Neural cell (in vitro differentiated cells): ENCODE measurements around the gene CTCF. TPM values are rescaled to one million over a fixed set of nuclear protein-coding genes. Genes with fewer than 3 reads are reported as not detected.

Experiments
- H2AFZ ChIP-seq: fragments of 200-600, 300-800 bp; sonication (generic), shearing (Covaris generic); 2 replicates; pipeline ENCODE4 v1.6.0; 2014; ENCODE audit warnings: low read depth, mild to moderate bottlenecking, antibody characterized with exemption, low read length, moderate library complexity
- H3F3A ChIP-seq: fragments of 200-600 bp; shearing (Covaris generic); 2 replicates; pipeline ENCODE4 v1.6.1; 2016; ENCODE audit warnings: mild to moderate bottlenecking, moderate library complexity, mixed read lengths, antibody characterized with exemption, low read length; ENCODE audit not compliant: insufficient read depth, poor library complexity, severe bottlenecking
- H3K27ac ChIP-seq: fragments of 200-600, 300-800 bp; sonication (generic), shearing (Covaris generic); 2 replicates; pipeline ENCODE4 v1.5.1; 2014; ENCODE audit warnings: mild to moderate bottlenecking, low read length, moderate library complexity
- H3K27me3 ChIP-seq: fragments of 300-800, 200-600 bp; sonication (generic), shearing (Covaris generic); 2 replicates; pipeline ENCODE4 v1.6.0; 2014; ENCODE audit warnings: mild to moderate bottlenecking, low read depth, low read length, moderate library complexity; ENCODE audit not compliant: insufficient read depth
- H3K36me3 ChIP-seq: fragments of 300-800, 200-600 bp; sonication (generic), shearing (Covaris generic); 2 replicates; pipeline ENCODE4 v1.5.1; 2014; ENCODE audit warnings: mild to moderate bottlenecking, antibody characterized with exemption, low read length, moderate library complexity; ENCODE audit not compliant: insufficient read depth
- H3K4me2 ChIP-seq: fragments of 300-800, 200-600 bp; sonication (generic), shearing (Covaris generic); 2 replicates; pipeline ENCODE4 v1.6.0; 2014; ENCODE audit warnings: mild to moderate bottlenecking, low read length
- H3K4me3 ChIP-seq: fragments of 300-800, 200-600 bp; sonication (generic), shearing (Covaris generic); 2 replicates; pipeline ENCODE4 v1.5.1; 2014; ENCODE audit warnings: mild to moderate bottlenecking, low read length, moderate library complexity
- H3K79me2 ChIP-seq: fragments of 200-600 bp; shearing (Covaris generic); replicated peaks from 2 replicates; pipeline ENCODE4 v1.6.0; 2014; ENCODE audit warnings: mild to moderate bottlenecking, low read length, moderate library complexity; ENCODE audit not compliant: insufficient read depth
- H3K9ac ChIP-seq: fragments of 300-800, 200-600 bp; sonication (generic), shearing (Covaris generic); 2 replicates; pipeline ENCODE4 v1.6.1; 2016; ENCODE audit warnings: mild to moderate bottlenecking, low read length, mixed read lengths
- H3K9me2 ChIP-seq: fragments of 200-600 bp; shearing (Covaris generic); 2 replicates; pipeline ENCODE4 v1.6.1; 2016; ENCODE audit warnings: mild to moderate bottlenecking, low read length, mixed read lengths; ENCODE audit not compliant: insufficient read depth
- H3K9me3 ChIP-seq: fragments of 200-600, 300-800 bp; sonication (generic), shearing (Covaris generic); 2 replicates; pipeline ENCODE4 v1.6.1; 2016; ENCODE audit warnings: mild to moderate bottlenecking, mixed run types, low read length, moderate library complexity, mixed read lengths
- H4K20me1 ChIP-seq: fragments of 200-600 bp; shearing (Covaris generic); 2 replicates; pipeline ENCODE4 v1.6.1; 2016; ENCODE audit warnings: mild to moderate bottlenecking, mixed run types; ENCODE audit not compliant: insufficient read depth
- EP300 ChIP-seq: fragments of 450-650 bp; conservative IDR thresholded peaks from 2 replicates; pipeline ENCODE4 v1.6.1; 2014; ENCODE audit warnings: antibody characterized with exemption, mild to moderate bottlenecking, moderate library complexity; ENCODE audit not compliant: poor library complexity, severe bottlenecking
- EZH2 ChIP-seq: fragments of 200-600, 300-800 bp; shearing (Covaris generic), sonication (generic); IDR thresholded peaks from 2 replicates; pipeline ENCODE4 v1.6.1; 2014; ENCODE audit warnings: antibody characterized with exemption, low read length, borderline replicate concordance, mild to moderate bottlenecking; ENCODE audit not compliant: insufficient read depth, poor library complexity, severe bottlenecking
- MXI1 ChIP-seq: fragments of 450-650 bp; conservative IDR thresholded peaks from 2 replicates; pipeline ENCODE4 v1.6.1; 2014; ENCODE audit warnings: antibody characterized with exemption, mild to moderate bottlenecking; ENCODE audit not compliant: poor library complexity, severe bottlenecking
- POLR2AphosphoS5 ChIP-seq: IDR thresholded peaks from 2 replicates; pipeline ENCODE4 v1.6.1; 2012
- RAD21 ChIP-seq: fragments of 450-650 bp; conservative IDR thresholded peaks from 2 replicates; pipeline ENCODE4 v1.6.1; 2014; ENCODE audit warnings: antibody characterized with exemption, mild to moderate bottlenecking, moderate library complexity
- REST ChIP-seq: IDR thresholded peaks from 2 replicates; pipeline ENCODE4 v1.6.1; 2012; ENCODE audit warnings: borderline replicate concordance
- SMC3 ChIP-seq: fragments of 450-650 bp; conservative IDR thresholded peaks from 2 replicates; pipeline ENCODE4 v1.6.1; 2014; ENCODE audit warnings: antibody characterized with exemption, mild to moderate bottlenecking, moderate library complexity; ENCODE audit not compliant: poor library complexity
- TAF1 ChIP-seq: IDR thresholded peaks from 2 replicates; pipeline ENCODE4 v1.6.1; 2012; ENCODE audit warnings: low read depth
- polyA plus RNA-seq: library from polyadenylated mRNA; depleted of rRNA; stranded (reverse); fragments of >200 nt; gene quantifications from 2 replicates; pipeline ENCODE4 v1.2.3, GENCODE V29; 2014
- TF ChIP-seq, protein P1 (sequence below): fragments of 450-650 bp; IDR thresholded peaks from 2 replicates; pipeline ENCODE4 v1.5.1; 2014; ENCODE audit warnings: antibody characterized with exemption, mild to moderate bottlenecking, moderate library complexity; ENCODE audit not compliant: poor library complexity, severe bottlenecking

CTCF gene
- polyA plus RNA-seq, 1 donor from 2014 or later: 42.8 TPM

- no peak overlapping the region for H3K9ac ChIP-seq
Measured at GRCh38 chr16:67571981-67572431, 9.7 kb downstream of the CTCF start.

GRCh38 chr16:67579686-67580085, 17.4 kb downstream of the CTCF start:
- Histone ChIP-seq H3K9me2 (no peaks in the 10 kb centered on the region), H4K20me1 (no peaks in the 10 kb centered on the region), H3K4me3 (no peak overlapping the region), H2AFZ (no peak overlapping the region), H3K9me3 (no peaks in the 10 kb centered on the region), H3K9ac (no peak overlapping the region), H3K79me2 (peaks cover 26% of the 10 kb centered on the region), H3F3A (no peaks in the 10 kb centered on the region), H3K27ac (no peak overlapping the region), H3K27me3 (no peaks in the 10 kb centered on the region), H3K36me3 (peaks cover 3% of the 10 kb centered on the region), H3K4me2 (no peak overlapping the region)
- TF ChIP-seq TAF1: no peak
- TF ChIP-seq RAD21: no peak
- TF ChIP-seq EP300: no peak
- no peak for TF ChIP-seq SMC3
- TF ChIP-seq REST: no peak

More at GRCh38 chr16:67571981-67572431, 9.7 kb downstream of the CTCF start:
- H2AFZ ChIP-seq: no peak overlapping the region
- no peaks in the 10 kb centered on the region for H3K27me3 ChIP-seq
- H3K4me2 ChIP-seq: no peak overlapping the region
- no peaks in the 10 kb centered on the region for H3F3A ChIP-seq
- H3K79me2 ChIP-seq: peaks cover 45% of the 10 kb centered on the region
- H4K20me1 ChIP-seq: peaks cover 5% of the 10 kb centered on the region
- no peaks in the 10 kb centered on the region for H3K9me3 ChIP-seq
- H3K4me3 ChIP-seq: no peak overlapping the region
- H3K27ac ChIP-seq: no peak overlapping the region
- no peak for TF ChIP-seq EP300
- TF ChIP-seq, protein P1, sequence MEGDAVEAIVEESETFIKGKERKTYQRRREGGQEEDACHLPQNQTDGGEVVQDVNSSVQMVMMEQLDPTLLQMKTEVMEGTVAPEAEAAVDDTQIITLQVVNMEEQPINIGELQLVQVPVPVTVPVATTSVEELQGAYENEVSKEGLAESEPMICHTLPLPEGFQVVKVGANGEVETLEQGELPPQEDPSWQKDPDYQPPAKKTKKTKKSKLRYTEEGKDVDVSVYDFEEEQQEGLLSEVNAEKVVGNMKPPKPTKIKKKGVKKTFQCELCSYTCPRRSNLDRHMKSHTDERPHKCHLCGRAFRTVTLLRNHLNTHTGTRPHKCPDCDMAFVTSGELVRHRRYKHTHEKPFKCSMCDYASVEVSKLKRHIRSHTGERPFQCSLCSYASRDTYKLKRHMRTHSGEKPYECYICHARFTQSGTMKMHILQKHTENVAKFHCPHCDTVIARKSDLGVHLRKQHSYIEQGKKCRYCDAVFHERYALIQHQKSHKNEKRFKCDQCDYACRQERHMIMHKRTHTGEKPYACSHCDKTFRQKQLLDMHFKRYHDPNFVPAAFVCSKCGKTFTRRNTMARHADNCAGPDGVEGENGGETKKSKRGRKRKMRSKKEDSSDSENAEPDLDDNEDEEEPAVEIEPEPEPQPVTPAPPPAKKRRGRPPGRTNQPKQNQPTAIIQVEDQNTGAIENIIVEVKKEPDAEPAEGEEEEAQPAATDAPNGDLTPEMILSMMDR: no peak
- no peak for TF ChIP-seq REST
- no peak for TF ChIP-seq SMC3
- TF ChIP-seq POLR2AphosphoS5: no peak
- no peak for TF ChIP-seq EZH2
- TF ChIP-seq TAF1: no peak
- TF ChIP-seq MXI1: no peak
- no peak for TF ChIP-seq RAD21
- H3K9me2 ChIP-seq: no peaks in the 10 kb centered on the region
- H3K36me3 ChIP-seq: peaks cover 10% of the 10 kb centered on the region
